Measurements from ENCODE around the gene SLC7A11. TPM values are rescaled to one million over a fixed set of nuclear protein-coding genes. Genes with fewer than 3 reads are reported as not detected.

SLC7A11 gene
- total and polyA plus RNA-seq, 2 donors from 2014 or later = 0.04 to 2.6 TPM

GRCh38 chr4:138192113-138192512, 50.0 kb downstream of the SLC7A11 start:
- H3K36me3 ChIP-seq (ENCODE audit: control insufficient read depth in 2 of 3, insufficient read depth in 3 of 3, low read length in 3 of 3) = no peaks in the 10 kb centered on the region
- H3K9ac ChIP-seq (ENCODE audit: low read length in 3 of 3) = no peak overlapping the region
- FAIRE-seq (no peak), DNase-seq (no peak)
- H3K27ac ChIP-seq (ENCODE audit: low read depth in 2 of 2, low read length in 2 of 2) = no peak overlapping the region
- H3K9me3 ChIP-seq (ENCODE audit: control insufficient read depth in 2 of 3, insufficient read depth in 1 of 3, low read length in 3 of 3) = no peaks in the 10 kb centered on the region
- H3K4me3 ChIP-seq (ENCODE audit: low read length in 3 of 3) = no peak overlapping the region
- no peaks in the 10 kb centered on the region for H3K27me3 ChIP-seq (ENCODE audit: control insufficient read depth, insufficient read depth, low read length)
- no peaks in the 10 kb centered on the region for H3K4me1 ChIP-seq (ENCODE audit: control insufficient read depth in 2 of 3, insufficient read depth in 2 of 3, low read depth in 1 of 3, low read length in 3 of 3)
- no peak for TF ChIP-seq CTCF (IDR thresholded peaks at IDR 0.05; ENCODE audit: borderline replicate concordance, extremely low read depth, insufficient read depth)
- intact Hi-C loops (cut with DNase I) = no loop called here

GRCh38 chr4:138190452-138190858, 51.7 kb downstream of the SLC7A11 start:
- H3K9me3 ChIP-seq (ENCODE audit: control insufficient read depth in 2 of 3, insufficient read depth in 1 of 3, low read length in 3 of 3) = no peaks in the 10 kb centered on the region
- DNase-seq (peak in 1 of 5 donors; percentile 14), FAIRE-seq (no peak)
- TF ChIP-seq CTCF (IDR thresholded peaks at IDR 0.05; ENCODE audit: borderline replicate concordance, extremely low read depth, insufficient read depth) = no peak
- no peaks in the 10 kb centered on the region for H3K36me3 ChIP-seq (ENCODE audit: control insufficient read depth in 2 of 3, insufficient read depth in 3 of 3, low read length in 3 of 3)
- intact Hi-C loops (cut with DNase I) = no loop called here
- H3K27ac ChIP-seq (ENCODE audit: low read depth in 2 of 2, low read length in 2 of 2) = no peak overlapping the region
- H3K4me1 ChIP-seq (ENCODE audit: control insufficient read depth in 2 of 3, insufficient read depth in 2 of 3, low read depth in 1 of 3, low read length in 3 of 3) = no peaks in the 10 kb centered on the region
- no peaks in the 10 kb centered on the region for H3K27me3 ChIP-seq (ENCODE audit: control insufficient read depth, insufficient read depth, low read length)
- H3K4me3 ChIP-seq (ENCODE audit: low read length in 3 of 3) = no peak overlapping the region
- H3K9ac ChIP-seq (ENCODE audit: low read length in 3 of 3) = no peak overlapping the region

GRCh38 chr4:138189206-138189605, 52.9 kb downstream of the SLC7A11 start:
- Histone ChIP-seq H3K9ac (ENCODE audit: low read length in 3 of 3) (no peak overlapping the region), H3K4me1 (ENCODE audit: control insufficient read depth in 2 of 3, insufficient read depth in 2 of 3, low read depth in 1 of 3, low read length in 3 of 3) (no peaks in the 10 kb centered on the region), H3K9me3 (ENCODE audit: control insufficient read depth in 2 of 3, insufficient read depth in 1 of 3, low read length in 3 of 3) (no peaks in the 10 kb centered on the region), H3K36me3 (ENCODE audit: control insufficient read depth in 2 of 3, insufficient read depth in 3 of 3, low read length in 3 of 3) (no peaks in the 10 kb centered on the region), H3K4me3 (ENCODE audit: low read length in 3 of 3) (no peak overlapping the region), H3K27me3 (ENCODE audit: control insufficient read depth, insufficient read depth, low read length) (no peaks in the 10 kb centered on the region), H3K27ac (ENCODE audit: low read depth in 2 of 2, low read length in 2 of 2) (no peak overlapping the region)
- TF ChIP-seq CTCF (IDR thresholded peaks at IDR 0.05; ENCODE audit: borderline replicate concordance, extremely low read depth, insufficient read depth) = no peak
- intact Hi-C loops (cut with DNase I) = no loop called here
- DNase-seq (no peak), FAIRE-seq (no peak)

GRCh38 chr4:138188406-138189084, 53.6 kb downstream of the SLC7A11 start:
- no peaks in the 10 kb centered on the region for H3K36me3 ChIP-seq (ENCODE audit: control insufficient read depth in 2 of 3, insufficient read depth in 3 of 3, low read length in 3 of 3)
- DNase-seq (peak in 3 of 5 donors; percentile 15 to 61 (median 51)), FAIRE-seq (no peak)
- H3K9me3 ChIP-seq (ENCODE audit: control insufficient read depth in 2 of 3, insufficient read depth in 1 of 3, low read length in 3 of 3) = no peaks in the 10 kb centered on the region
- H3K27me3 ChIP-seq (ENCODE audit: control insufficient read depth, insufficient read depth, low read length) = no peaks in the 10 kb centered on the region
- no peaks in the 10 kb centered on the region for H3K4me1 ChIP-seq (ENCODE audit: control insufficient read depth in 2 of 3, insufficient read depth in 2 of 3, low read depth in 1 of 3, low read length in 3 of 3)
- no peak overlapping the region for H3K27ac ChIP-seq (ENCODE audit: low read depth in 2 of 2, low read length in 2 of 2)
- intact Hi-C loops (cut with DNase I) = no loop called here
- no peak for TF ChIP-seq CTCF (IDR thresholded peaks at IDR 0.05; ENCODE audit: borderline replicate concordance, extremely low read depth, insufficient read depth)
- H3K9ac ChIP-seq (ENCODE audit: low read length in 3 of 3) = no peak overlapping the region
- H3K4me3 ChIP-seq (ENCODE audit: low read length in 3 of 3) = no peak overlapping the region
